ENCODE results near the gene CXCL5. TPM values are rescaled to one million over a fixed set of nuclear protein-coding genes. Genes with fewer than 3 reads are reported as not detected.

The CXCL5 gene
- total and polyA plus RNA-seq, 4 donors = 0.03 to 0.33 (median 0.14) TPM; not detected in 1

- Histone ChIP-seq H3K27ac (ENCODE audit: low read depth in 1 of 2, low read length in 2 of 2) (no peak overlapping the region), H3K9me3 (ENCODE audit: control insufficient read depth in 4 of 4, low read length in 3 of 4) (peaks cover 0 to 6% (median 0%) of the 10 kb centered on the region in 4 donors), H3K4me1 (ENCODE audit: control insufficient read depth in 4 of 4, insufficient read depth in 4 of 4, low read length in 3 of 4) (no peaks in the 10 kb centered on the region), H3K36me3 (ENCODE audit: control insufficient read depth in 4 of 4, insufficient read depth in 3 of 4, low read depth in 1 of 4, low read length in 3 of 4) (no peaks in the 10 kb centered on the region), H3K27me3 (ENCODE audit: control insufficient read depth in 4 of 4, insufficient read depth in 4 of 4, low read length in 3 of 4) (no peaks in the 10 kb centered on the region), H3K9ac (ENCODE audit: low read depth in 1 of 2, low read length in 2 of 2) (no peak overlapping the region), H3K4me3 (ENCODE audit: low read depth in 1 of 3, low read length in 3 of 3) (no peak overlapping the region)
- 80% methylated on average over 2 of the region's 2 CpGs for WGBS
- no peak for DNase-seq (ENCODE audit: low spot score)
- TF ChIP-seq FOXA1 (IDR thresholded peaks at IDR 0.05) = no peak
- TF ChIP-seq NR2F2 (IDR thresholded peaks at IDR 0.05) = no peak
- TF ChIP-seq GABPA (IDR thresholded peaks at IDR 0.05 in 1 of 2, conservative IDR thresholded peaks at IDR 0.05 in 1 of 2) = no peak
- no peak for TF ChIP-seq JUND (IDR thresholded peaks at IDR 0.05)
These were observed 25.2 kb upstream of the CXCL5 start for GRCh38 chr4:74023709-74024108.

- Histone ChIP-seq H3K4me3 (ENCODE audit: low read depth in 1 of 3, low read length in 3 of 3) (no peak overlapping the region), H3K9ac (ENCODE audit: low read depth in 1 of 2, low read length in 2 of 2) (no peak overlapping the region), H3K27ac (ENCODE audit: low read depth in 1 of 2, low read length in 2 of 2) (no peak overlapping the region), H3K4me1 (ENCODE audit: control insufficient read depth in 4 of 4, insufficient read depth in 4 of 4, low read length in 3 of 4) (no peaks in the 10 kb centered on the region), H3K36me3 (ENCODE audit: control insufficient read depth in 4 of 4, insufficient read depth in 3 of 4, low read depth in 1 of 4, low read length in 3 of 4) (no peaks in the 10 kb centered on the region), H3K9me3 (ENCODE audit: control insufficient read depth in 4 of 4, low read length in 3 of 4) (peaks cover 0 to 6% (median 0%) of the 10 kb centered on the region in 4 donors), H3K27me3 (ENCODE audit: control insufficient read depth in 4 of 4, insufficient read depth in 4 of 4, low read length in 3 of 4) (no peaks in the 10 kb centered on the region)
- 51% methylated on average over 2 of the region's 2 CpGs for WGBS
- no peak for TF ChIP-seq YY1 (IDR thresholded peaks at IDR 0.05)
- no peak for TF ChIP-seq MAX (IDR thresholded peaks at IDR 0.05)
- TF ChIP-seq RXRA (IDR thresholded peaks at IDR 0.05) = no peak
- no peak for TF ChIP-seq HNF4A (conservative IDR thresholded peaks at IDR 0.05)
- no peak for TF ChIP-seq SP1 (IDR thresholded peaks at IDR 0.05)
- no peak for TF ChIP-seq CTCF (IDR thresholded peaks at IDR 0.05; ENCODE audit: low read depth, low read length, missing input control)
- TF ChIP-seq RAD21 (IDR thresholded peaks at IDR 0.05) = no peak
- no peak for TF ChIP-seq FOXA2 (IDR thresholded peaks at IDR 0.05)
- TF ChIP-seq TAF1 (conservative IDR thresholded peaks at IDR 0.05) = no peak
- no peak for TF ChIP-seq HNF4G (IDR thresholded peaks at IDR 0.05)
- TF ChIP-seq REST (IDR thresholded peaks at IDR 0.05) = no peak
- TF ChIP-seq ATF3 (IDR thresholded peaks at IDR 0.05) = no peak
- no peak for TF ChIP-seq NR2F2 (IDR thresholded peaks at IDR 0.05)
- TF ChIP-seq FOXA1 (IDR thresholded peaks at IDR 0.05) = no peak
- no peak for TF ChIP-seq JUND (IDR thresholded peaks at IDR 0.05)
- no peak for TF ChIP-seq EGR1 (IDR thresholded peaks at IDR 0.05; ENCODE audit: low read depth in 2 of 2)
- TF ChIP-seq GABPA (IDR thresholded peaks at IDR 0.05 in 1 of 2, conservative IDR thresholded peaks at IDR 0.05 in 1 of 2) = no peak
- no peak for DNase-seq (ENCODE audit: low spot score)
These were observed 23.1 kb upstream of the CXCL5 start for GRCh38 chr4:74021601-74022000.
